DOHH2 (cell line): ENCODE data around the gene ENO4.

Experiments used
- H3F3A ChIP-seq: fragments of 200-600 bp; sonication (generic), shearing (Covaris generic); 2 replicates; pipeline ENCODE4 v1.6.0; 2016; ENCODE audit warnings: antibody characterized with exemption, mild to moderate bottlenecking; ENCODE audit not compliant: control insufficient read depth, insufficient read depth
- H3K27ac ChIP-seq: fragments of 200-600 bp; sonication (generic); 2 replicates; pipeline ENCODE4 v1.5.1; 2014; ENCODE audit warnings: low read depth, mild to moderate bottlenecking, low read length, moderate library complexity
- H3K27me3 ChIP-seq: fragments of 200-600 bp; sonication (generic); 2 replicates; pipeline ENCODE4 v1.6.1; 2014; ENCODE audit warnings: mild to moderate bottlenecking, low read length, mixed read lengths; ENCODE audit not compliant: control insufficient read depth
- H3K36me3 ChIP-seq: fragments of 200-600 bp; sonication (generic); 2 replicates; pipeline ENCODE4 v1.6.1; 2014; ENCODE audit warnings: mild to moderate bottlenecking, low read length, moderate library complexity, mixed read lengths; ENCODE audit not compliant: control insufficient read depth
- H3K4me1 ChIP-seq: fragments of 200-600 bp; sonication (generic); 2 replicates; pipeline ENCODE4 v1.6.1; 2014; ENCODE audit warnings: mild to moderate bottlenecking, low read length, mixed read lengths; ENCODE audit not compliant: control insufficient read depth
- H3K4me2 ChIP-seq: fragments of 200-600 bp; sonication (generic); 2 replicates; pipeline ENCODE4 v1.6.0; 2014; ENCODE audit warnings: mild to moderate bottlenecking, low read length, moderate library complexity
- H3K4me3 ChIP-seq: fragments of 200-600 bp; sonication (generic); 2 replicates; pipeline ENCODE4 v1.5.1; 2014; ENCODE audit warnings: mild to moderate bottlenecking, low read length, mixed read lengths
- H3K79me2 ChIP-seq: fragments of 200-600 bp; sonication (generic); 2 replicates; pipeline ENCODE4 v1.6.1; 2014; ENCODE audit warnings: mild to moderate bottlenecking, low read length, mixed read lengths; ENCODE audit not compliant: control insufficient read depth
- H3K9me2 ChIP-seq: fragments of 200-600 bp; sonication (generic); replicated peaks from 2 replicates; pipeline ENCODE4 v1.6.1; 2014; ENCODE audit warnings: mild to moderate bottlenecking, low read length, mixed read lengths; ENCODE audit not compliant: control insufficient read depth
- H3K9me3 ChIP-seq: fragments of 200-600 bp; sonication (generic); 2 replicates; pipeline ENCODE4 v1.6.1; 2014; ENCODE audit warnings: antibody characterized with exemption, low read length, mixed read lengths; ENCODE audit not compliant: control insufficient read depth, insufficient read depth
- H4K20me1 ChIP-seq: fragments of 200-600 bp; sonication (generic); 2 replicates; pipeline ENCODE4 v1.6.0; 2014; ENCODE audit warnings: low read depth, mild to moderate bottlenecking, antibody characterized with exemption, low read length, moderate library complexity; ENCODE audit not compliant: control insufficient read depth, insufficient read depth
- CTCF ChIP-seq: fragments of 200-600 bp; sonication (generic); IDR thresholded peaks from one replicate; pipeline ENCODE4 v1.5.1; 2014; ENCODE audit warnings: antibody characterized with exemption, mild to moderate bottlenecking, low read depth, low read length; ENCODE audit not compliant: poor library complexity, severe bottlenecking
- EZH2phosphoT487 ChIP-seq: fragments of 200-600 bp; sonication (generic); IDR thresholded peaks from 2 replicates; pipeline ENCODE4 v1.6.1; 2017; ENCODE audit warnings: borderline replicate concordance, mild to moderate bottlenecking, antibody characterized with exemption, low read length, moderate library complexity, mixed read lengths

ENO4 gene

GRCh38 chr10:116802474-116802873 is 46.8 kb upstream of the ENO4 start:
- Histone ChIP-seq H3K9me2 (no peaks in the 10 kb centered on the region), H3K27ac (no peak overlapping the region), H3F3A (no peaks in the 10 kb centered on the region), H3K36me3 (no peaks in the 10 kb centered on the region), H3K9me3 (no peaks in the 10 kb centered on the region), H3K4me3 (no peak overlapping the region), H3K4me2 (no peak overlapping the region), H4K20me1 (no peaks in the 10 kb centered on the region), H3K27me3 (no peaks in the 10 kb centered on the region), H3K79me2 (no peaks in the 10 kb centered on the region), H3K4me1 (no peaks in the 10 kb centered on the region)
- TF ChIP-seq EZH2phosphoT487 = no peak
- no peak for TF ChIP-seq CTCF

- TF ChIP-seq EZH2phosphoT487 = no peak
- H3K9me3 ChIP-seq = no peaks in the 10 kb centered on the region
- H3K36me3 ChIP-seq = no peaks in the 10 kb centered on the region
- H4K20me1 ChIP-seq = no peaks in the 10 kb centered on the region
- H3K27me3 ChIP-seq = no peaks in the 10 kb centered on the region
- H3K4me3 ChIP-seq = no peak overlapping the region
- H3K79me2 ChIP-seq = no peaks in the 10 kb centered on the region
- H3K27ac ChIP-seq = no peak overlapping the region
- no peaks in the 10 kb centered on the region for H3K9me2 ChIP-seq
- H3K4me2 ChIP-seq = no peak overlapping the region
- no peaks in the 10 kb centered on the region for H3F3A ChIP-seq
- no peaks in the 10 kb centered on the region for H3K4me1 ChIP-seq
Measured at GRCh38 chr10:116802876-116803275, 46.4 kb upstream of the ENO4 start.

- H3K9me3 ChIP-seq = no peaks in the 10 kb centered on the region
- no peak overlapping the region for H3K4me3 ChIP-seq
- H3K27ac ChIP-seq = no peak overlapping the region
- H4K20me1 ChIP-seq = no peaks in the 10 kb centered on the region
- H3K4me2 ChIP-seq = no peak overlapping the region
- H3F3A ChIP-seq = no peaks in the 10 kb centered on the region
- no peaks in the 10 kb centered on the region for H3K4me1 ChIP-seq
- TF ChIP-seq EZH2phosphoT487 (no peak), CTCF (no peak)
- no peaks in the 10 kb centered on the region for H3K36me3 ChIP-seq
- H3K9me2 ChIP-seq = no peaks in the 10 kb centered on the region
- no peaks in the 10 kb centered on the region for H3K79me2 ChIP-seq
- H3K27me3 ChIP-seq = no peaks in the 10 kb centered on the region
Measured at GRCh38 chr10:116803451-116804249, 45.6 kb upstream of the ENO4 start.

- TF ChIP-seq EZH2phosphoT487 = no peak
- no peak for TF ChIP-seq CTCF
- H3K36me3 ChIP-seq = no peaks in the 10 kb centered on the region
- H3K4me1 ChIP-seq = no peaks in the 10 kb centered on the region
- no peaks in the 10 kb centered on the region for H3K9me3 ChIP-seq
- no peak overlapping the region for H3K4me3 ChIP-seq
- H3K79me2 ChIP-seq = no peaks in the 10 kb centered on the region
- H3K4me2 ChIP-seq = no peak overlapping the region
- H3K27me3 ChIP-seq = no peaks in the 10 kb centered on the region
- no peaks in the 10 kb centered on the region for H4K20me1 ChIP-seq
- no peaks in the 10 kb centered on the region for H3F3A ChIP-seq
- H3K27ac ChIP-seq = no peak overlapping the region
- no peaks in the 10 kb centered on the region for H3K9me2 ChIP-seq
Measured at GRCh38 chr10:116808706-116809105, 40.6 kb upstream of the ENO4 start.
